Measurements from ENCODE around the gene FYCO1.

FYCO1 gene

GRCh38 chr3:45869638-45870037 lies 126.0 kb downstream of the FYCO1 start:
- Histone ChIP-seq H3K9me3 (ENCODE audit: insufficient read depth, low read length) (no peaks in the 10 kb centered on the region), H3K4me2 (ENCODE audit: low read length) (0 out of 2 replicates have a peak overlapping the region, but pooled peaks have one; percentile 2), H3K9ac (ENCODE audit: low read length) (no peak overlapping the region), H3K4me1 (ENCODE audit: low read length) (peaks cover 45% of the 10 kb centered on the region), H2AFZ (ENCODE audit: low read depth, low read length) (no peak overlapping the region), H3K36me3 (replicated peaks; ENCODE audit: low read depth, low read length) (no peaks in the 10 kb centered on the region), H3K4me3 (ENCODE audit: low read length) (no peak overlapping the region), H3K27ac (ENCODE audit: low read length) (no peak overlapping the region), H3K79me2 (ENCODE audit: low read length) (no peaks in the 10 kb centered on the region), H4K20me1 (ENCODE audit: insufficient read depth, low read length) (peaks cover 29% of the 10 kb centered on the region), H3K27me3 (ENCODE audit: low read depth, low read length) (peaks cover 78% of the 10 kb centered on the region)
- TF ChIP-seq CTCF (IDR thresholded peaks at IDR 0.05; ENCODE audit: low read depth, low read length) (no peak), EZH2phosphoT487 (IDR thresholded peaks at IDR 0.05; ENCODE audit: low read depth) (no peak)

GRCh38 chr3:45868650-45869049 lies 127.0 kb downstream of the FYCO1 start:
- Histone ChIP-seq H3K27ac (ENCODE audit: low read length) (no peak overlapping the region), H3K79me2 (ENCODE audit: low read length) (no peaks in the 10 kb centered on the region), H3K9ac (ENCODE audit: low read length) (no peak overlapping the region), H3K9me3 (ENCODE audit: insufficient read depth, low read length) (0 out of 2 replicates have a peak, but pooled peaks cover 3% of the 10 kb centered on the region), H2AFZ (ENCODE audit: low read depth, low read length) (no peak overlapping the region), H3K4me1 (ENCODE audit: low read length) (peaks cover 51% of the 10 kb centered on the region), H3K36me3 (replicated peaks; ENCODE audit: low read depth, low read length) (no peaks in the 10 kb centered on the region), H3K4me3 (ENCODE audit: low read length) (no peak overlapping the region), H3K27me3 (ENCODE audit: low read depth, low read length) (peaks cover 75% of the 10 kb centered on the region), H3K4me2 (ENCODE audit: low read length) (no peak overlapping the region), H4K20me1 (ENCODE audit: insufficient read depth, low read length) (peaks cover 35% of the 10 kb centered on the region)
- TF ChIP-seq CTCF (IDR thresholded peaks at IDR 0.05; ENCODE audit: low read depth, low read length), result no peak

- Histone ChIP-seq H3K36me3 (replicated peaks; ENCODE audit: low read depth, low read length) (no peaks in the 10 kb centered on the region), H3K4me1 (ENCODE audit: low read length) (peaks cover 51% of the 10 kb centered on the region), H3K9ac (ENCODE audit: low read length) (no peak overlapping the region), H2AFZ (ENCODE audit: low read depth, low read length) (no peak overlapping the region), H3K27me3 (ENCODE audit: low read depth, low read length) (peaks cover 76% of the 10 kb centered on the region), H3K4me3 (ENCODE audit: low read length) (no peak overlapping the region), H3K27ac (ENCODE audit: low read length) (no peak overlapping the region), H3K9me3 (ENCODE audit: insufficient read depth, low read length) (peaks cover 7% of the 10 kb centered on the region; the same call in 1 of the 2 replicates), H4K20me1 (ENCODE audit: insufficient read depth, low read length) (peaks cover 39% of the 10 kb centered on the region), H3K4me2 (ENCODE audit: low read length) (no peak overlapping the region), H3K79me2 (ENCODE audit: low read length) (no peaks in the 10 kb centered on the region)
- TF ChIP-seq CTCF (IDR thresholded peaks at IDR 0.05; ENCODE audit: low read depth, low read length) (no peak), EZH2phosphoT487 (IDR thresholded peaks at IDR 0.05; ENCODE audit: low read depth) (no peak)
Observed at GRCh38 chr3:45868213-45868612, 127.4 kb downstream of the FYCO1 start.
